ENCODE results near the gene CRYBB2. TPM values are rescaled to one million over a fixed set of nuclear protein-coding genes. Genes with fewer than 3 reads are reported as not detected.
"Not testable (repeated sequence)": the region's sequence is repeated elsewhere in the genome, so short reads cannot be mapped to it uniquely, and the experiment has no call there.

The CRYBB2 gene
- polyA plus RNA-seq, 3 donors: 0.48 to 0.79 TPM; not detected in 1

- peak in 1 of 3 donors; percentile 38 for DNase-seq (ENCODE audit: low read depth in 3 of 3, low spot score in 2 of 3)
Observed at GRCh38 chr22:25199731-25200520, 19.5 kb upstream of the CRYBB2 start, which contains the start of gene CRYBB3. CRYBB3 (plus strand) TSS chr22:25199858; CDS start chr22:25201397, 1,539 bp downstream.

GRCh38 chr22:25200967-25201366 lies 18.5 kb upstream of the CRYBB2 start:
- no peak for DNase-seq (ENCODE audit: low read depth in 3 of 3, low spot score in 2 of 3)

GRCh38 chr22:25201557-25202273 lies 17.7 kb upstream of the CRYBB2 start:
- no peak for DNase-seq (ENCODE audit: low read depth in 3 of 3, low spot score in 2 of 3)

DNA sequence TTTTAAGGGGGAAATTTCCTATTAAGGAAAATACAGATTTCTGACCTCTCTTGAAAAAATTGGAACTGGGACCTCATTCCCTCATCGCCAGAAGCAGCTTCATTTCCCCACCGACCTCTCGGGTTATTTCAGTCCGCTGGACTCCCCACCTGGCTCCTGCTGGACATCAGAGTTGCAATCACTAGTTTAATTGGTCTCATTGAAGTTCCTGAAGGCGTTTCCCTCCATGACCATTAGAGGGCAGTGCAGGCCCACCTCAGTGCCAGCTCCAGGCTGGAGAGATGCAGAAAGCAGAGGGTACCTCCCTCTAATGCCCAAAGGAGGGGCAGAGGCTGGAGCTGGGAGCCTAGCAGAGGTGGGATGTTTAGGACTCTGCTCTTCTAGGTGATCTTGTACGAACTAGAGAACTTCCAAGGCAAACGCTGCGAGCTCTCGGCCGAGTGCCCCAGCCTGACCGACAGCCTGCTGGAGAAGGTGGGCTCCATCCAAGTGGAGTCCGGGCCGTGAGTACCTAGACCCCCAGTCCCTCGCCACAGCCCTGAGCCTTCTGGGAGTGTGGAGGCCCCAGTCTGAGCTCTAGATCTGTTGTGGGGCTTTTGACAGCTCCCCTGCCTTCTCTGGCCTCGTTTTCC lies 17.0 kb upstream of the CRYBB2 start:
- DNase-seq (ENCODE audit: low read depth in 3 of 3, low spot score in 2 of 3): peak in 1 of 3 donors; percentile 55

GRCh38 chr22:25203082-25203481 lies 16.4 kb upstream of the CRYBB2 start:
- no peak for DNase-seq (ENCODE audit: low read depth in 3 of 3, low spot score in 2 of 3)

- DNase-seq (ENCODE audit: low read depth in 3 of 3, low spot score in 2 of 3): not testable (repeated sequence)
Observed at GRCh38 chr22:25204547-25204946, 14.9 kb upstream of the CRYBB2 start.

DNA sequence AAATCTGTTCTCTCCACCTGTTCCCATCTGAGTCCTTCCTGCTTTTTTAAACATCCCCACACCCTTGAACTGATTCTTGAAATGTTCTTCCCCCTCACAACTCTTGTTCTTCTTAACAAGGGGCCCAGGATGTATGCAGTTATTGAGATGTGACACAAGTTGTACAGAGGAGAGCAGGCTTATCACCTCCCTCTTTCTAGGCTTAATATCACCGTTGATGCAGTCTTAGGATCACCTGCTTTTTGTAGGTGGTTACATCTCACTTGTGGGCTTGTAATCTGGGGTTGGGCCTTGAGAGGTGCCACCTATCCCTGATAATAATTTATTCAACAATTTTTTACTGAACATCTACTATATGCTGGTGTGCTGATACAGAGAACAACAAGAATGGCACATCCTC lies 13.6 kb upstream of the CRYBB2 start:
- DNase-seq (ENCODE audit: low read depth in 3 of 3, low spot score in 2 of 3): no peak

DNA sequence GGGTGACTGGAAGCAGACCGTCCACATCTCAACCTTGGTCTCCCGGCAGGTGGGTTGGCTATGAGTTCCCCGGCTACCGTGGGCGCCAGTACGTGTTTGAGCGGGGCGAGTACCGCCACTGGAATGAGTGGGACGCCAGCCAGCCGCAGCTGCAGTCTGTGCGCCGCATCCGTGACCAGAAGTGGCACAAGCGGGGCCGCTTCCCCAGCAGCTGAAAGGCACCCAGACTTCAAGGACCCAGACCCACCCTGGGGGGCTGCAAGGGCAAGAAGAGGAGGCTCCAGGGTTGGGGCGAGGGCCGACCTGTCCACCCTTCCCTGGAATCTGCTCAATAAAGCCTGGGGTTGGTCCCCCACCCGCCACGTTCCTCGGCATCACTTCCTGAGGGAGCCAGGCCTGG lies 12.4 kb upstream of the CRYBB2 start:
- no peak for DNase-seq (ENCODE audit: low read depth in 3 of 3, low spot score in 2 of 3)

DNA sequence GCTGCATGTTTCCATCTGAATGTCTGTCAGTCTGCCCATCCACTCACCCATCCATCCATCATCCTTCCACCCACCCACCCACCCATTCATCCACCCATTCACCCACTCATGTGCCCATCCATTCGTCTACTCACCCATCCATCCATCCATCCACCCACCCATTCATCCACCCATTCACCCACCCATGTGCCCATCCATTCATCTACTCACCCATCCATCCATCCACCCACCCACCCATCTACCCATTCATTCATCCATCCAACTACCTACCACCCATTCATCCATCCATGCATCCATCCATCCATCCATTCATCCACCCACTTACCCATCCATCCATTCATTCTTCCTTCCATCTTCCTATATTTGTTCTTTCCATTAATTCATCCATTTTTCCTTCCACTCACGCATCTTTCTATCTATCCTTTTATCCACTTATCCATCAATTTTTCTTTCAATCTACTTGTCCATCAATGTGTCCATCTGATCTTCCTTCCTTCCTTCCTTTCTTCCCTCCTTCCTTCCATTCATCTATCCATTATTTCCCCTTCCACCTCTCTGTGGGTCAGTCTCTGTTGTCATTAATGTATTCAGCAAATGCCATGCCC lies 11.8 kb upstream of the CRYBB2 start:
- no peak for DNase-seq (ENCODE audit: low read depth in 3 of 3, low spot score in 2 of 3)

GRCh38 chr22:25208328-25208727 lies 11.1 kb upstream of the CRYBB2 start:
- DNase-seq (ENCODE audit: low read depth in 3 of 3, low spot score in 2 of 3): no peak

DNA sequence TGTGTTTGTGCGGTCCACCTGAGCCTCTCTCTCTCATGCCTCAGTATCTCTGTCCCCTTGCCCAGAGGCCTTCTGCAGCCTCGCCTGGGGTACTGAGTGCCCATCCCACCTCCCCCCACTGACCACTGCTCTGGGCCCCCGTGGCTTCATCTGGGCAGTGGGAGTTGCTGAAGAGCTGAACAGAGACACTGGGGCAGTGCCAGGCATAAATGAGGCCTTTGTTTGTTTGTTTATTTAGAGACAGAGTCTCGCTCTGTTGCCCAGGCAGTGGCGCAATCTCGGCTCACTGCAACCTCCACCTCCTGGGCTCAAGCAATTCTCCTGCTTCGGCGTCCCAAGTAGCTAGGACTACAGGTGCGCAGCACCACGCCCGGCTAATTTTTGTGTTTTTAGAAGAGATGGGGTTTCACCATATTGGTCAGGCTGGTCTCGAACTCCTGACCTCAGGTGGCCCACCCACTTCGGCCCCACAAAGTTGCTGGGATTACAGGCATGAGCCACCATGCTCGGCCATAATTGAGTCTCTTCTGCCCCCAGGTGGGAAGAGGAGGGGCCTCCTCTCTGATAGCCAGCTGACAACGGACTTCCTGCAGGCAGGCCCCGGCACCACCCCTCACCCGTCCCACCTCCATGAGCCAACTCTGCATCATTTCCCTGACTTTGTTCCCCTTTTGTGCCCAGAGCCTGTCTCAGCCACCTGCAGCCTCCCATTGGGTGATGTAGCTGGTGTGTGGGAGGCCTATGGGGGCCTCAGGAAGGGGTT lies 10.5 kb upstream of the CRYBB2 start:
- DNase-seq (ENCODE audit: low read depth in 3 of 3, low spot score in 2 of 3): no peak

DNA sequence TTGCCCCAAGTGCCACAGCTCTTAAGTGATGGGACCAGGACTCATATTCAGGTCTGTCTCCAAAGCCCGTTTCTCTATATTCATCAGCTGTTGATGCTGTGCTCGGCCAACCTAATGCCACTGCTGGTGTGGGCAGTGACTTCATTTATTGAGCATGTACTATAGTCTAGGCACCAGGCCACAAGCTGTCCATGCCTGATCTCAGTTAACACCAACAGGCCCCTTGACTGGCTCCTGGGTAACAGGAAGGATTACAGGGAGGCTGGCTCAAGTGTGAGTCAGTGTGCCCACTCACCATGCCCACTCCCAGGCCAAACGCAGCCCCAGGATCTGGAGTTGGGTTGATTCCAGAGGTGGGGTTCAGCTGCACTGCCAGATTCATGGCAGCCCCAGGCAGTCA lies 8.6 kb upstream of the CRYBB2 start:
- DNase-seq (ENCODE audit: low read depth in 3 of 3, low spot score in 2 of 3): no peak

- no peak for DNase-seq (ENCODE audit: low read depth in 3 of 3, low spot score in 2 of 3)
Observed at GRCh38 chr22:25212337-25212736, 7.1 kb upstream of the CRYBB2 start.

DNA sequence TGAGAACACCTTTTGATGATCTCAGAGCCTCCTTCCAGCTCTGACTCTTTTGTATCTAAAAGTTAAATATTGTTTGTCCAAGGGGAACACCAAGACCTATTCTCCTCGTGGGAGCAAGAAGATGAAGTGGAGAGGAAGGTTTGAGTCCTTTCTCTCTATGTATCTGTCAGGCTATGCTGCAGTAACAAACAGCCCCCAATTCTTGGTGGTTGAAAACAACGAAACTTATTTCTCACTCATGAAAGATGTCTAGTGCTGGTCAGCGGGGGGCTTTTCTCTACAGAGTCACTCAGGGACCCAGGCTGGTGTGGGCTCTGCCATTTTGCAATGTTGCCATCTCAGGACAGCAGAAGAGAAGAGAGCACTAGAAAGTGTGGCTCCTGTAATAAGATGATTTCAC lies 6.2 kb upstream of the CRYBB2 start:
- no peak for DNase-seq (ENCODE audit: low read depth in 3 of 3, low spot score in 2 of 3)

- no peak for DNase-seq (ENCODE audit: low read depth in 3 of 3, low spot score in 2 of 3)
Observed at GRCh38 chr22:25216230-25216629, 3.2 kb upstream of the CRYBB2 start.

DNA sequence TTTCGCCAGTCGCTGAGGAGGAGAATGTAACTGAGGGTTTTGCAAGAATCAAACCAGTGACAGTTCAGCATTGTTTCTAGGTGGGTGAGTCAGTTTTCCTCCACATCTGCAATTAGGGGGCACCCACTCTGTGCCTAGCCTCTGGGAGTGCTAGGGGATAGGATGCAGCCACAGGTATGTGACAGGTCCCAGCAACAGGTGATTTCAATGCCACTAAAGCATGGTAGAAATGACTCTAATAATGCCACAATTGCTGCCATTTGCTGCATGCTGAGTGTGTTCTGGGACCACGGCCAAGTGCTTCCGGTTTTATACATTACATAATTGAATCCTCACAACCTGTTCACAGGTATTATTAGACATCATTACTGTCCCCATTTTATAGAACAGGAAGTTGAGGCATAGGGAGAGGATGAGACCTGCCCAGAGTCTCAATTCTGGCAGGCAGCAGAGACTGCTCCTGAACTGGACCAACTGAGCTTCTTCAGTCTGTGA lies 556 bp downstream of the CRYBB2 start:
- no peak for DNase-seq (ENCODE audit: low read depth in 3 of 3, low spot score in 2 of 3)

- no peak for DNase-seq (ENCODE audit: low read depth in 3 of 3, low spot score in 2 of 3)
Observed at GRCh38 chr22:25221790-25222189, 2.4 kb downstream of the CRYBB2 start.

GRCh38 chr22:25223269-25223850 lies 3.9 kb downstream of the CRYBB2 start:
- DNase-seq (ENCODE audit: low read depth in 3 of 3, low spot score in 2 of 3): no peak

- no peak for DNase-seq (ENCODE audit: low read depth in 3 of 3, low spot score in 2 of 3)
Observed at GRCh38 chr22:25228822-25229221, 9.4 kb downstream of the CRYBB2 start.

DNA sequence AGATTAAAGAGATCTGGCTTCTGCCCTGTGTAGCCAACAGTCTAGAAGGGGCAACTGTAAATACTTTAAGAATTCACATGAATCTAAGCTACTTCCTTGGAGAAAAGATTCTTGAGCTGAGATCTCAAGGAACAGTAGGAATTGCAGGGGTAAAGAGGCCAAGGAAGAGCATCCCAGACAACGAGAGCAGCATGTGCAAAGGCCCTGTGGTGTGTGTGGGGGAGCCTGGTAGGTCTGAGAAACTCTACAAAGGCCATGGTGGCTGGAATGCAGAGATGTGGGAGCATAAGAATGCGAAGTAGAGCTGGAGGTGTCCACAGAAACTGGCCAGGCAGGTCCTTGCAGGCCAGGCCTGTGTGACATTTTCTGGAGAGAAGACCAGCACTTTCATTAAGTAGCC lies 11.3 kb downstream of the CRYBB2 start:
- DNase-seq (ENCODE audit: low read depth in 3 of 3, low spot score in 2 of 3): not testable (repeated sequence)
